PFSK-1 (cell line): ENCODE measurements around the gene TECTA.

Experiments used
- POLR2AphosphoS5 ChIP-seq: IDR thresholded peaks from 2 replicates; pipeline ENCODE4 v1.6.1; 2012; ENCODE audit warnings: low read depth, mild to moderate bottlenecking, control low read depth, low read length, moderate library complexity
- SIN3A ChIP-seq: IDR thresholded peaks from 2 replicates; pipeline ENCODE4 v1.6.1; 2012; ENCODE audit warnings: mild to moderate bottlenecking, low read length, moderate library complexity, borderline replicate concordance; ENCODE audit not compliant: insufficient read depth
- TAF1 ChIP-seq: IDR thresholded peaks from 2 replicates; pipeline ENCODE4 v1.6.1; 2012; ENCODE audit warnings: low read length, control low read depth, borderline replicate concordance; ENCODE audit not compliant: insufficient read depth

DNA sequence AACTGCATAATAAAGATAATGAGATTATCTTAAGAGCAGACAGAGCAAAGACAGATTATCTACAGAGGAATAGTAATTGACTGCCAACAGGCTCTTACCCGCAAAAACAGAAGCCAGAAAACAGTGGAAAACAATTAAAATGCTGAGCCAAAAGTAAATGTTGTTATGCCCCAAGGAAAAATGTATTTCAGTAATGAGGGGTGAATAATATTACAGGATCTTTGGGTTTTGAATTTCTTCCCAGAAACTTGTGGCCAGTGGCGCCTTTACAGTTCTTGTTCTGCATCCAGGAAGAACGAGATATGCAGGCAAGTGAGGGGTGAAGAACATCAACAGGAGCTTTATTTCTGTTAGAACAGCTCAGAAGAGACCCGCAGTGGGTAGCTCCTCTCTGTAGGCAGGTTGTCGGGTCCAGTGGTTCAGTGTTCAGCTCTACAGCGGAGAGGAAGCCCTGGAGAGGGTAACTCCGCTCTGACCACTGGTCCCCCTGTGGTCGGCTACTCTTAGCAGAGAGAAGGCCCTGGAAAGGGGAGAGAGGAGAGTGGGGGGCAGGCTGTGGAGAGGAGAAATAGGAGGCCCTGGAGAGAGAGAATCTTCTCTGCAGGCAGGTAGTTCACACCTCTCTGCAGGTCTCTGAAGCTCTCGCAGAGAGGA lies 139.7 kb downstream of the TECTA start:
- TF ChIP-seq POLR2AphosphoS5, result no peak
- no peak for TF ChIP-seq TAF1
- TF ChIP-seq SIN3A, result no peak
